SK-N-SH (cell line): Measurements from ENCODE around the gene PTPMT1. TPM values are rescaled to one million over a fixed set of nuclear protein-coding genes. Genes with fewer than 3 reads are reported as not detected.

Source experiments
- CTCF ChIA-PET: fragments of 300-600, 350-600 bp; formaldehyde crosslinking; extraction: SDS; loops from one replicate; lab custom pipeline; 2021; lab: Yijun Ruan, JAX
- POLR2A ChIA-PET: fragments of 350-600 bp; sonication (Branson Sonifier 250); formaldehyde crosslinking; extraction: SDS; loops from one replicate; lab custom pipeline; 2020; ENCODE audit warnings: antibody characterized with exemption, inconsistent platforms; lab: Yijun Ruan, JAX
- DNase-seq: peaks from one replicate; pipeline ENCODE4 v3.0.0; 2012
- H2AFZ ChIP-seq: fragments of 200-600 bp; sonication (generic); 2 replicates; pipeline ENCODE4 v1.8.1; 2016; ENCODE audit warnings: antibody characterized with exemption, mild to moderate bottlenecking, low read depth
- H3F3A ChIP-seq: fragments of 200-600 bp; sonication (generic); replicated peaks from 2 replicates; pipeline ENCODE3; 2016; ENCODE audit warnings: antibody characterized with exemption, mild to moderate bottlenecking; ENCODE audit not compliant: insufficient read depth
- H3K27ac ChIP-seq, 2 experiments: fragments of 200-500 bp in 1 of 2; fragments of 200-600 bp in 1 of 2; sonication (Bioruptor generic) in 1 of 2; sonication (generic), shearing (Covaris generic) in 1 of 2; 2 replicates each; pipeline versions ENCODE4 v1.5.1 to v1.6.1; 2014 to 2016; ENCODE audit warnings: low read depth in 2 of 2, inconsistent platforms in 1 of 2, low read length in 1 of 2, mild to moderate bottlenecking in 1 of 2, mixed read lengths in 1 of 2
- H3K27me3 ChIP-seq: fragments of 200-600 bp; sonication (generic), shearing (Covaris generic); 2 replicates; pipeline ENCODE4 v1.6.1; 2016; ENCODE audit warnings: mixed run types; ENCODE audit not compliant: insufficient read depth
- H3K36me3 ChIP-seq, 2 experiments: fragments of 200-500 bp in 1 of 2; fragments of 200-600 bp in 1 of 2; sonication (Bioruptor generic) in 1 of 2; sonication (generic) in 1 of 2; replicated peaks in 1 of 2; 2 replicates each; pipeline versions ENCODE3 to v1.5.1; 2014 to 2016; ENCODE audit warnings: low read length in 1 of 2, mild to moderate bottlenecking in 1 of 2; ENCODE audit not compliant: insufficient read depth in 2 of 2, control insufficient read depth in 1 of 2
- H3K4me1 ChIP-seq, 2 experiments: fragments of 200-500 bp in 1 of 2; fragments of 200-600 bp in 1 of 2; sonication (Bioruptor generic) in 1 of 2; sonication (generic), shearing (Covaris generic) in 1 of 2; 2 replicates each; pipeline versions ENCODE4 v1.5.1 to v1.6.1; 2014 to 2016; ENCODE audit warnings: low read depth in 1 of 2, low read length in 1 of 2, mixed run types in 1 of 2; ENCODE audit not compliant: insufficient read depth in 2 of 2, control insufficient read depth in 1 of 2
- H3K4me2 ChIP-seq: fragments of 200-600 bp; sonication (generic), shearing (Covaris generic); 2 replicates; pipeline ENCODE4 v1.6.1; 2017; ENCODE audit warnings: mixed run types
- H3K4me3 ChIP-seq, 2 experiments: fragments of 200-500 bp in 1 of 2; fragments of 200-600 bp in 1 of 2; sonication (Bioruptor generic) in 1 of 2; sonication (generic), shearing (Covaris generic) in 1 of 2; 2 replicates each; pipeline versions ENCODE4 v1.5.1 to v1.8.1; 2014 to 2016; ENCODE audit warnings: low read depth in 2 of 2, inconsistent platforms in 1 of 2, low read length in 1 of 2, mild to moderate bottlenecking in 1 of 2, mixed read lengths in 1 of 2, moderate library complexity in 1 of 2
- H3K79me2 ChIP-seq: fragments of 200-600 bp; sonication (generic); 2 replicates; pipeline ENCODE4 v1.8.1; 2017; ENCODE audit warnings: mild to moderate bottlenecking; ENCODE audit not compliant: insufficient read depth
- H3K9ac ChIP-seq: fragments of 200-600 bp; sonication (generic); 2 replicates; pipeline ENCODE4 v1.6.1; 2017; ENCODE audit warnings: mixed run types
- H3K9me2 ChIP-seq: fragments of 200-600 bp; sonication (generic); 2 replicates; pipeline ENCODE4 v1.6.1; 2017; ENCODE audit warnings: mixed run types
- H3K9me3 ChIP-seq: fragments of 200-600 bp; sonication (generic); 2 replicates; pipeline ENCODE4 v1.6.1; 2017; ENCODE audit warnings: mixed run types, mild to moderate bottlenecking, moderate library complexity
- H4K20me1 ChIP-seq: fragments of 200-600 bp; sonication (generic); 2 replicates; pipeline ENCODE4 v1.6.1; 2017; ENCODE audit warnings: mild to moderate bottlenecking, mixed run types; ENCODE audit not compliant: insufficient read depth
- CHD2 ChIP-seq: fragments of 150-350 bp; IDR thresholded peaks from 2 replicates; pipeline ENCODE4 v1.6.1; 2018; ENCODE audit warnings: low read length; ENCODE audit not compliant: partially characterized antibody
- FOXJ3 ChIP-seq: sonication (generic); formaldehyde crosslinking; IDR thresholded peaks from 2 replicates; pipeline ENCODE4 v1.5.1; 2020; ENCODE audit warnings: mild to moderate bottlenecking, missing genetic modification reagents
- NFIC ChIP-seq: IDR thresholded peaks from 2 replicates; pipeline ENCODE4 v1.4.0; 2012; ENCODE audit warnings: borderline replicate concordance
- RFX5 ChIP-seq: IDR thresholded peaks from 2 replicates; pipeline ENCODE4 v1.6.1; 2012; ENCODE audit warnings: mild to moderate bottlenecking, improper control_type of control experiment, low read length
- SIN3A ChIP-seq: IDR thresholded peaks from 2 replicates; pipeline ENCODE4 v1.6.1; 2012; ENCODE audit warnings: low read depth, mild to moderate bottlenecking, low read length, moderate library complexity, borderline replicate concordance
- WGBS: methylation state at CpG from one replicate; pipeline ENCODE4 v1.1.6; 2017; ENCODE audit warnings: low lambda C conversion rate; 5-methylcytosine and 5-hydroxymethylcytosine counted together
- polyA plus RNA-seq, 3 experiments: library from polyadenylated mRNA; depleted of rRNA; stranded (reverse); fragments of >200 nt; gene quantifications; 2 replicates each; pipeline ENCODE4 v1.2.3, GENCODE V29; 2012
- TF ChIP-seq, protein P1 (sequence below): fragments of 150-350 bp; IDR thresholded peaks from 2 replicates; pipeline ENCODE4 v1.6.1; 2017; ENCODE audit warnings: antibody characterized with exemption, low read length, low read depth, borderline replicate concordance
- TF ChIP-seq, protein P2 (sequence below): IDR thresholded peaks from 2 replicates; pipeline ENCODE4 v1.4.0; 2012; ENCODE audit warnings: low read depth, borderline replicate concordance

The PTPMT1 gene
- polyA plus RNA-seq, 1 of the 3 experiments (the other 2 are of a cell fraction): 64.4 TPM

DNA sequence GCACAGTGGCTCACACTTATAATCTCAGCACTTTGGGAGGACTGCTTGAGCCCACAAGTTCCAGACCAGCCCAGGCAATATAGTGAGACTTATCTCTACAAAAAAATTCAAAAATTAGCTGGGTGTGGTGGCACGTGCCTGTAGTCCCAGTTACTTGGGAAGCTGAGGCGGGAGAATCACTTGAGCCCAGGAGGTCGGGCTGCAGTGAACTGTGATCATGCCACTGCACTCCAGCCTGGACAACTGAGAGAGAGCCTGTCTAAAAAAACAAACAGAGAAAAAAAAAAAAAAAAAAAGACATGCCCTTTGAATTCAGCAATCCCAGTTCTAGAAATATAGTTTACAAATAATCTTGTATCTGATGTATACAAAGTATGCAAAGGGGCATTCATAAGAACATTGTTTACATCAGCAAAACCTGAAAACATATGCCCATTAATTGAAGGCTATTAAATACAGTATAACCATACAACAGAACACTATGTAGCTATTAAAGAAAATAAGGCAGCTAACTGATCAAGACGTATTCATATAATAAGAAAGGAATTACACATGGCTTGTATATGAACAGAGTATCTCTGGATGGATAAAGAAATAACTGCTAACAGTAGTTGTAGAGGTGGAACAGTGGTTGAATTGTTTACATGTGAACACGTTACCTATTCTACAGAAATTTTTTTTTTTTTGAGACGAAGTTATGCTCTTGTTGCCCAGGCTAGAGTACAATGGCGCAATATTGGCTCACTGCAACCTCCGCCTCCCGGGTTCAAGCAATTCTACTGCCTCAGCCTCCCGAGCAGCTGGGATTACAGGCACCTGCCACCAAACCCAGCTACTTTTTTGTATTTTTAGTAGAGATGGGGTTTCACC, 48.2 kb upstream of the PTPMT1 start (continued):
- TF ChIP-seq NFIC (no peak), RFX5 (no peak), SIN3A (no peak)
- TF ChIP-seq, protein P1, sequence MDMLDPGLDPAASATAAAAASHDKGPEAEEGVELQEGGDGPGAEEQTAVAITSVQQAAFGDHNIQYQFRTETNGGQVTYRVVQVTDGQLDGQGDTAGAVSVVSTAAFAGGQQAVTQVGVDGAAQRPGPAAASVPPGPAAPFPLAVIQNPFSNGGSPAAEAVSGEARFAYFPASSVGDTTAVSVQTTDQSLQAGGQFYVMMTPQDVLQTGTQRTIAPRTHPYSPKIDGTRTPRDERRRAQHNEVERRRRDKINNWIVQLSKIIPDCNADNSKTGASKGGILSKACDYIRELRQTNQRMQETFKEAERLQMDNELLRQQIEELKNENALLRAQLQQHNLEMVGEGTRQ: no peak

DNA sequence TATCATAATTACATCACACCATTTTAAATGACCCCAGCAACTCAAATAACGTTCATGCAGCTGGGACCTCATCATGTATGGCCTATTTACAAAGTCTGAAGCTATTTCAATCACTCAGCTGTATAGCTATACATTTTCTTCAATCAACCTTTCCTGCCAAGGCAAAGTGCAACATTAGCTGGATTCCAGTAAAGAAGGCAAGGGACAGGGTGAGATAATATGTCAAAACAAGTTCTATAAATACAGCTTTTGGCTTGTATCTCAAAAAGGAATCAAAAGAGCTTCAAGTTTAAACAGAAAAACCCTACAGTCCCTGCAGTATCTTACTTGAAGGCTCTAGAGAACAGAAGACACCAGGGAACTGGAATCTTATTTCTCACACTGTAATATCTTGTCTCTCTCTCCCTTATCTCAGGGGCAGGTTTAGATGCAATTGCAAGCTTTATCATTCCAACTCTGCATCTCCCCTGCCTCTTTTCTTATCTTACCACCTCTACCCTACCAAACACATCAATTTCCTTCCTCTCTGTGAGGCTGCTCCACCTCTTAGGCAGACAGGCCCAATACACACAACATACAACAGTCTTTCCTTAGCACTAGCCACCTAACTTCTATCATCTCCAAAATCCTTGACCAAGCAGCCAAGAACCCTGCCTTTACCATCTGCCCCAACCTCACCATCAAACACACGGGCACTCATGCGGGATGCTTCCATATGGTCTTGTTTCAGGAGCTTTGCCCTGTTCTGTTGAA, 47.0 kb upstream of the PTPMT1 start:
- Histone ChIP-seq H3K27me3 (no peaks in the 10 kb centered on the region), H3K79me2 (peaks cover 100% of the 10 kb centered on the region), H2AFZ (no peak overlapping the region), H3K9me3 (no peaks in the 10 kb centered on the region), H3K4me3 (no peak overlapping the region), H3K9me2 (no peaks in the 10 kb centered on the region), H3K9ac (no peak overlapping the region), H3K27ac (no peak overlapping the region; a peak in 1 of 4 replicates), H3K36me3 (peaks cover 0 to 8% of the 10 kb centered on the region in 2 experiments), H3F3A (peaks cover 25% of the 10 kb centered on the region), H3K4me1 (peaks cover 3 to 45% of the 10 kb centered on the region in 2 experiments), H3K4me2 (no peak overlapping the region), H4K20me1 (peaks cover 93% of the 10 kb centered on the region)
- WGBS: 91% methylated on average over 3 of the region's 3 CpGs
- TF ChIP-seq, protein P2, sequence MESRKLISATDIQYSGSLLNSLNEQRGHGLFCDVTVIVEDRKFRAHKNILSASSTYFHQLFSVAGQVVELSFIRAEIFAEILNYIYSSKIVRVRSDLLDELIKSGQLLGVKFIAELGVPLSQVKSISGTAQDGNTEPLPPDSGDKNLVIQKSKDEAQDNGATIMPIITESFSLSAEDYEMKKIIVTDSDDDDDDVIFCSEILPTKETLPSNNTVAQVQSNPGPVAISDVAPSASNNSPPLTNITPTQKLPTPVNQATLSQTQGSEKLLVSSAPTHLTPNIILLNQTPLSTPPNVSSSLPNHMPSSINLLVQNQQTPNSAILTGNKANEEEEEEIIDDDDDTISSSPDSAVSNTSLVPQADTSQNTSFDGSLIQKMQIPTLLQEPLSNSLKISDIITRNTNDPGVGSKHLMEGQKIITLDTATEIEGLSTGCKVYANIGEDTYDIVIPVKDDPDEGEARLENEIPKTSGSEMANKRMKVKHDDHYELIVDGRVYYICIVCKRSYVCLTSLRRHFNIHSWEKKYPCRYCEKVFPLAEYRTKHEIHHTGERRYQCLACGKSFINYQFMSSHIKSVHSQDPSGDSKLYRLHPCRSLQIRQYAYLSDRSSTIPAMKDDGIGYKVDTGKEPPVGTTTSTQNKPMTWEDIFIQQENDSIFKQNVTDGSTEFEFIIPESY: no peak
- no peak for TF ChIP-seq CHD2
- no peak for TF ChIP-seq FOXJ3 (CRISPR knock-in tag)
- POLR2A ChIA-PET: interaction anchor here (1.1 kb wide), 1 partner anchor 20 kb away, joined by 3 read pairs; no protein-coding TSS in a partner anchor
- no peak for DNase-seq
- CTCF ChIA-PET: interaction anchor here (0.6 to 1.5 kb wide), 4 partner anchors 11 to 336 kb away, joined by 3 to 4 read pairs (median 3); partner anchors contain the start of gene C1QTNF4
